Activated CD4-positive, alpha-beta T cell treated with anti-CD3 and anti-CD28 coated beads, Interleukin-2, Interleukin-4, amounts not matched to agents 100 ng/mL and 50 ng/mL, durations not matched to agents 16 hours and 8 hours (primary cell): ENCODE results near the gene FAM47E.
A peak's percentile ranks its signal among the peaks of the same experiment; 100 is the strongest.
"Not testable (repeated sequence)": the region's sequence is repeated elsewhere in the genome, so short reads cannot be mapped to it uniquely, and the experiment has no call there.

Experiments
- DNase-seq: peaks from one replicate; pipeline ENCODE4 v3.0.0-alpha.2; 2020; ENCODE audit warnings: low spot score

Gene FAM47E

GRCh38 chr4:76270244-76271175, 19.0 kb downstream of the FAM47E start:
- no peak for DNase-seq

- no peak for DNase-seq
These were observed 19.7 kb downstream of the FAM47E start for GRCh38 chr4:76271248-76271647.

- no peak for DNase-seq
These were observed 20.6 kb downstream of the FAM47E start for GRCh38 chr4:76272073-76272472.

GRCh38 chr4:76272582-76272981, 21.1 kb downstream of the FAM47E start:
- no peak for DNase-seq

- DNase-seq: no peak
These were observed 21.5 kb downstream of the FAM47E start for GRCh38 chr4:76272999-76273398.

- no peak for DNase-seq
These were observed 24.1 kb downstream of the FAM47E start for GRCh38 chr4:76275486-76276124.

GRCh38 chr4:76276813-76277212, 25.3 kb downstream of the FAM47E start:
- no peak for DNase-seq

- no peak for DNase-seq
These were observed 26.1 kb downstream of the FAM47E start for GRCh38 chr4:76277667-76278066.

- no peak for DNase-seq
These were observed 27.1 kb downstream of the FAM47E start for GRCh38 chr4:76278583-76278982.

GRCh38 chr4:76279462-76279861, 27.9 kb downstream of the FAM47E start:
- peak; percentile 24 for DNase-seq

GRCh38 chr4:76280488-76281441, 29.2 kb downstream of the FAM47E start:
- no peak for DNase-seq

- not testable (repeated sequence) for DNase-seq
These were observed 30.1 kb downstream of the FAM47E start for GRCh38 chr4:76281594-76281993.

GRCh38 chr4:76282941-76283689, 31.6 kb downstream of the FAM47E start:
- DNase-seq: no peak

- DNase-seq: no peak
These were observed 32.4 kb downstream of the FAM47E start for GRCh38 chr4:76283900-76284299.

GRCh38 chr4:76287811-76288210, 36.3 kb downstream of the FAM47E start:
- peak; percentile 37 for DNase-seq

- no peak for DNase-seq
These were observed 41.2 kb downstream of the FAM47E start for GRCh38 chr4:76292730-76293129.

GRCh38 chr4:76293772-76294171, 42.3 kb downstream of the FAM47E start:
- DNase-seq: no peak

GRCh38 chr4:76296286-76296820, 44.8 kb downstream of the FAM47E start:
- DNase-seq: no peak

GRCh38 chr4:76298227-76298626, 46.7 kb downstream of the FAM47E start:
- no peak for DNase-seq

GRCh38 chr4:76300012-76300411, 48.5 kb downstream of the FAM47E start:
- DNase-seq: no peak
